WTC11 (cell line): ENCODE data around the gene ADRB1. TPM values are rescaled to one million over a fixed set of nuclear protein-coding genes. Genes with fewer than 3 reads are reported as not detected.

Experiments
- ATAC-seq: fragments of 200-7000 bp; cut with Tn5 transposase; 2 replicates; pipeline ENCODE4 v1.10.0; 2021; ENCODE audit warnings: mild to moderate bottlenecking, moderate library complexity
- CTCF ChIA-PET: fragments of 300-600 bp; sonication (Branson Sonifier 250); formaldehyde crosslinking; loops from one replicate; lab custom pipeline; 2021; ENCODE audit warnings: antibody characterized with exemption; lab: Charles Lee
- POLR2A ChIA-PET: fragments of 350-600 bp; sonication (Branson Sonifier 250); formaldehyde crosslinking; loops from one replicate; lab custom pipeline; 2021; ENCODE audit warnings: antibody characterized with exemption; lab: Charles Lee
- DNase-seq: peaks from one replicate; pipeline ENCODE4 v3.0.0; 2021; ENCODE audit warnings: low spot score
- H3K27ac Mint-ChIP-seq: 2 replicates; pipeline ENCODE4 v1.8.0; 2021; ENCODE audit warnings: mixed read lengths
- H3K27me3 Mint-ChIP-seq: 2 replicates; pipeline ENCODE4 v1.8.0; 2021; ENCODE audit warnings: low read depth, mild to moderate bottlenecking, moderate library complexity, mixed read lengths
- H3K36me3 Mint-ChIP-seq: 2 replicates; pipeline ENCODE4 v1.8.0; 2021; ENCODE audit warnings: mixed read lengths
- H3K4me1 Mint-ChIP-seq: 2 replicates; pipeline ENCODE4 v1.8.0; 2022; ENCODE audit warnings: mixed read lengths
- H3K4me3 Mint-ChIP-seq: 2 replicates; pipeline ENCODE4 v1.8.0; 2021; ENCODE audit warnings: mild to moderate bottlenecking, moderate library complexity, mixed read lengths
- H3K9me3 Mint-ChIP-seq: 2 replicates; pipeline ENCODE4 v1.8.0; 2021; ENCODE audit warnings: mixed read lengths
- CREB1 ChIP-seq: sonication (generic); formaldehyde crosslinking; IDR thresholded peaks from 2 replicates; pipeline ENCODE4 v1.8.0; 2023; ENCODE audit warnings: mild to moderate bottlenecking, missing genetic modification reagents
- CREM ChIP-seq: sonication (generic); formaldehyde crosslinking; IDR thresholded peaks from 2 replicates; pipeline ENCODE4 v1.8.1; 2022; ENCODE audit warnings: mild to moderate bottlenecking, missing genetic modification reagents, moderate library complexity
- FOXK1 ChIP-seq: sonication (generic); formaldehyde crosslinking; IDR thresholded peaks from 2 replicates; pipeline ENCODE4 v1.8.0; 2022; ENCODE audit warnings: mild to moderate bottlenecking, moderate library complexity, missing genetic modification reagents
- ZNF232 ChIP-seq: sonication (generic); formaldehyde crosslinking; IDR thresholded peaks from 2 replicates; pipeline ENCODE4 v1.8.0; 2022; ENCODE audit warnings: mild to moderate bottlenecking, missing genetic modification reagents
- total RNA-seq: library from RNA; stranded (reverse); gene quantifications from 3 replicates; pipeline ENCODE4 v1.2.3, GENCODE V29; 2021
- TF ChIP-seq, protein P1 (sequence below): sonication (generic); formaldehyde crosslinking; conservative IDR thresholded peaks from 2 replicates; pipeline ENCODE4 v1.8.1; 2022; ENCODE audit warnings: mild to moderate bottlenecking, missing genetic modification reagents
- TF ChIP-seq, protein P2 (sequence below): fragments of 250-450 bp; sonication (Bioruptor Pico); conservative IDR thresholded peaks from 2 replicates; pipeline ENCODE4 v1.9.0; 2021; ENCODE audit warnings: mild to moderate bottlenecking
- TF ChIP-seq, protein P3 (sequence below): fragments of 250-450 bp; sonication (Bioruptor Pico); IDR thresholded peaks from 2 replicates; pipeline ENCODE4 v1.9.0; 2021; ENCODE audit warnings: moderate library complexity, mild to moderate bottlenecking, inconsistent platforms, borderline replicate concordance
- TF ChIP-seq, protein P4 (sequence below): sonication (generic); formaldehyde crosslinking; IDR thresholded peaks from 2 replicates; pipeline ENCODE4 v1.8.0; 2023; ENCODE audit warnings: mild to moderate bottlenecking, missing genetic modification reagents
- TF ChIP-seq, protein P5 (sequence below): sonication (generic); formaldehyde crosslinking; IDR thresholded peaks from 2 replicates; pipeline ENCODE4 v1.8.0; 2022; ENCODE audit warnings: missing genetic modification reagents
- TF ChIP-seq, protein P6 (sequence below): fragments of 250-450 bp; sonication (Bioruptor Pico); IDR thresholded peaks from 2 replicates; pipeline ENCODE4 v2.1.2; 2022; ENCODE audit warnings: mild to moderate bottlenecking, moderate library complexity
- TF ChIP-seq, protein P7 (sequence below): sonication (generic); formaldehyde crosslinking; IDR thresholded peaks from 2 replicates; pipeline ENCODE4 v1.8.1; 2022; ENCODE audit warnings: low read depth, missing genetic modification reagents, borderline replicate concordance

ADRB1 gene
- total RNA-seq, 1 experiment from 2014 or later = 0.35 TPM

DNA sequence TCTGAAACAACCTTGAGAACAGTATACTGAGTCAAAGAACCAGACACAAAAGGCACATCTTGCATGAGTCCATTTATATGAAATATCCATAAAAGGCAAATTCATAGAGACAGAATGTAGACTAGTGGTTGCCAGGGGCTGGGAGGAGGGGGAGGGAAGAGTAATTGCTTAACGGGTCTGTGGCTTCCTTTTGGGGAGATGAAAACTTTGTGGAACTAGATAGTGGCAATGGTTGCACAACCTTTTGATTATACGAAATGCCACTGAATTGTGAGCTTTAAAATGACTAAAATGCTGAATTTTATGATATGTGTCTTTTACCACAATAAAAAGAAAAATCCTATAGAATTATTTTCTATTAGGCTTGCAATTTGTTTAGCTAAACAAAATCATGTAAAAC, 16.8 kb downstream of the ADRB1 start:
- no peak for ATAC-seq

More for the DNA sequence above, 16.8 kb downstream of the ADRB1 start:
- TF ChIP-seq, protein P1, sequence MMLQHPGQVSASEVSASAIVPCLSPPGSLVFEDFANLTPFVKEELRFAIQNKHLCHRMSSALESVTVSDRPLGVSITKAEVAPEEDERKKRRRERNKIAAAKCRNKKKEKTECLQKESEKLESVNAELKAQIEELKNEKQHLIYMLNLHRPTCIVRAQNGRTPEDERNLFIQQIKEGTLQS (CRISPR knock-in tag) = no peak
- TF ChIP-seq, protein P2, sequence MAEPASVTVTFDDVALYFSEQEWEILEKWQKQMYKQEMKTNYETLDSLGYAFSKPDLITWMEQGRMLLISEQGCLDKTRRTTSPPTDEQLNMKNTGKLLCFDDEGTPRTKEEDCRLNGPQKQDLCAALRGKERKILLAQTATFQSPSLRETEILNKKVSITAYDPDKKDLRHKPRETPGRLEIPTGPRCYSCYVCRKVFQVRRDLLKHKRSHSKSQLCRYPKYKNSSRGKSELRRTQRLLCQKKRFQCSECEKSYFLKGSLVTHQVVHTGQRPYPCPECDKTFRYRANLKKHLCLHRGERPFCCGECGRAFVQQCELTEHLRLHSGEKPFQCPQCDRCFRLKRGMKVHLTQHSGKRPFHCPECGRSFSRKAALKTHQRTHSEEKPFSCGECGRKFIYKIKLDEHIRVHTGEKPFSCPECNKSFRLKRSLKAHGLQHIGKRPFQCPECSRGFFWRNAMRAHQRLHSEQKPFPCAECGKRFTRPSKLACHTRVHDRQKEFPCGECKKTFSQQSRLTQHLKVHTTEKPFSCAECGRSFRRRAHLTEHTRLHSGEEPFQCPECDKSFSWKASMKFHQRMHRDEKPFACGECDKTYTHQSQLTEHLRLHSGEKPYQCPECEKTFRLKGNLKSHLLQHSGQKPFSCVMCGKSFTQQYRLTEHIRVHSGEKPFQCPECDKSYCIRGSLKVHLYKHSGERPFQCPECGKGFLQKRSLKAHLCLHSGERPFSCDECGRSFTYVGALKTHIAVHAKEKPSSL (CRISPR knock-in tag) = no peak
- TF ChIP-seq, protein P3, sequence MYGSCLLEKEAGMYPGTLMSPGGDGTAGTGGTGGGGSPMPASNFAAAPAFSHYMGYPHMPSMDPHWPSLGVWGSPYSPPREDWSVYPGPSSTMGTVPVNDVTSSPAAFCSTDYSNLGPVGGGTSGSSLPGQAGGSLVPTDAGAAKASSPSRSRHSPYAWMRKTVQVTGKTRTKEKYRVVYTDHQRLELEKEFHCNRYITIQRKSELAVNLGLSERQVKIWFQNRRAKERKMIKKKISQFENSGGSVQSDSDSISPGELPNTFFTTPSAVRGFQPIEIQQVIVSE (CRISPR knock-in tag) = no peak
- TF ChIP-seq, protein P4, sequence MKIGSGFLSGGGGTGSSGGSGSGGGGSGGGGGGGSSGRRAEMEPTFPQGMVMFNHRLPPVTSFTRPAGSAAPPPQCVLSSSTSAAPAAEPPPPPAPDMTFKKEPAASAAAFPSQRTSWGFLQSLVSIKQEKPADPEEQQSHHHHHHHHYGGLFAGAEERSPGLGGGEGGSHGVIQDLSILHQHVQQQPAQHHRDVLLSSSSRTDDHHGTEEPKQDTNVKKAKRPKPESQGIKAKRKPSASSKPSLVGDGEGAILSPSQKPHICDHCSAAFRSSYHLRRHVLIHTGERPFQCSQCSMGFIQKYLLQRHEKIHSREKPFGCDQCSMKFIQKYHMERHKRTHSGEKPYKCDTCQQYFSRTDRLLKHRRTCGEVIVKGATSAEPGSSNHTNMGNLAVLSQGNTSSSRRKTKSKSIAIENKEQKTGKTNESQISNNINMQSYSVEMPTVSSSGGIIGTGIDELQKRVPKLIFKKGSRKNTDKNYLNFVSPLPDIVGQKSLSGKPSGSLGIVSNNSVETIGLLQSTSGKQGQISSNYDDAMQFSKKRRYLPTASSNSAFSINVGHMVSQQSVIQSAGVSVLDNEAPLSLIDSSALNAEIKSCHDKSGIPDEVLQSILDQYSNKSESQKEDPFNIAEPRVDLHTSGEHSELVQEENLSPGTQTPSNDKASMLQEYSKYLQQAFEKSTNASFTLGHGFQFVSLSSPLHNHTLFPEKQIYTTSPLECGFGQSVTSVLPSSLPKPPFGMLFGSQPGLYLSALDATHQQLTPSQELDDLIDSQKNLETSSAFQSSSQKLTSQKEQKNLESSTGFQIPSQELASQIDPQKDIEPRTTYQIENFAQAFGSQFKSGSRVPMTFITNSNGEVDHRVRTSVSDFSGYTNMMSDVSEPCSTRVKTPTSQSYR (CRISPR knock-in tag) = no peak
- no peak for TF ChIP-seq CREB1 (CRISPR knock-in tag)
- no peak for TF ChIP-seq CREM
- TF ChIP-seq, protein P5, sequence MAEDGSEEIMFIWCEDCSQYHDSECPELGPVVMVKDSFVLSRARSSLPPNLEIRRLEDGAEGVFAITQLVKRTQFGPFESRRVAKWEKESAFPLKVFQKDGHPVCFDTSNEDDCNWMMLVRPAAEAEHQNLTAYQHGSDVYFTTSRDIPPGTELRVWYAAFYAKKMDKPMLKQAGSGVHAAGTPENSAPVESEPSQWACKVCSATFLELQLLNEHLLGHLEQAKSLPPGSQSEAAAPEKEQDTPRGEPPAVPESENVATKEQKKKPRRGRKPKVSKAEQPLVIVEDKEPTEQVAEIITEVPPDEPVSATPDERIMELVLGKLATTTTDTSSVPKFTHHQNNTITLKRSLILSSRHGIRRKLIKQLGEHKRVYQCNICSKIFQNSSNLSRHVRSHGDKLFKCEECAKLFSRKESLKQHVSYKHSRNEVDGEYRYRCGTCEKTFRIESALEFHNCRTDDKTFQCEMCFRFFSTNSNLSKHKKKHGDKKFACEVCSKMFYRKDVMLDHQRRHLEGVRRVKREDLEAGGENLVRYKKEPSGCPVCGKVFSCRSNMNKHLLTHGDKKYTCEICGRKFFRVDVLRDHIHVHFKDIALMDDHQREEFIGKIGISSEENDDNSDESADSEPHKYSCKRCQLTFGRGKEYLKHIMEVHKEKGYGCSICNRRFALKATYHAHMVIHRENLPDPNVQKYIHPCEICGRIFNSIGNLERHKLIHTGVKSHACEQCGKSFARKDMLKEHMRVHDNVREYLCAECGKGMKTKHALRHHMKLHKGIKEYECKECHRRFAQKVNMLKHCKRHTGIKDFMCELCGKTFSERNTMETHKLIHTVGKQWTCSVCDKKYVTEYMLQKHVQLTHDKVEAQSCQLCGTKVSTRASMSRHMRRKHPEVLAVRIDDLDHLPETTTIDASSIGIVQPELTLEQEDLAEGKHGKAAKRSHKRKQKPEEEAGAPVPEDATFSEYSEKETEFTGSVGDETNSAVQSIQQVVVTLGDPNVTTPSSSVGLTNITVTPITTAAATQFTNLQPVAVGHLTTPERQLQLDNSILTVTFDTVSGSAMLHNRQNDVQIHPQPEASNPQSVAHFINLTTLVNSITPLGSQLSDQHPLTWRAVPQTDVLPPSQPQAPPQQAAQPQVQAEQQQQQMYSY = no peak
- TF ChIP-seq ZNF232 (CRISPR knock-in tag) = no peak
- TF ChIP-seq, protein P6, sequence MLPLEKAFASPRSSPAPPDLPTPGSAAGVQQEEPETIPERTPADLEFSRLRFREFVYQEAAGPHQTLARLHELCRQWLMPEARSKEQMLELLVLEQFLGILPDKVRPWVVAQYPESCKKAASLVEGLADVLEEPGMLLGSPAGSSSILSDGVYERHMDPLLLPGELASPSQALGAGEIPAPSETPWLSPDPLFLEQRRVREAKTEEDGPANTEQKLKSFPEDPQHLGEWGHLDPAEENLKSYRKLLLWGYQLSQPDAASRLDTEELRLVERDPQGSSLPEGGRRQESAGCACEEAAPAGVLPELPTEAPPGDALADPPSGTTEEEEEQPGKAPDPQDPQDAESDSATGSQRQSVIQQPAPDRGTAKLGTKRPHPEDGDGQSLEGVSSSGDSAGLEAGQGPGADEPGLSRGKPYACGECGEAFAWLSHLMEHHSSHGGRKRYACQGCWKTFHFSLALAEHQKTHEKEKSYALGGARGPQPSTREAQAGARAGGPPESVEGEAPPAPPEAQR (CRISPR knock-in tag) = no peak
- TF ChIP-seq FOXK1 = no peak
- TF ChIP-seq, protein P7, sequence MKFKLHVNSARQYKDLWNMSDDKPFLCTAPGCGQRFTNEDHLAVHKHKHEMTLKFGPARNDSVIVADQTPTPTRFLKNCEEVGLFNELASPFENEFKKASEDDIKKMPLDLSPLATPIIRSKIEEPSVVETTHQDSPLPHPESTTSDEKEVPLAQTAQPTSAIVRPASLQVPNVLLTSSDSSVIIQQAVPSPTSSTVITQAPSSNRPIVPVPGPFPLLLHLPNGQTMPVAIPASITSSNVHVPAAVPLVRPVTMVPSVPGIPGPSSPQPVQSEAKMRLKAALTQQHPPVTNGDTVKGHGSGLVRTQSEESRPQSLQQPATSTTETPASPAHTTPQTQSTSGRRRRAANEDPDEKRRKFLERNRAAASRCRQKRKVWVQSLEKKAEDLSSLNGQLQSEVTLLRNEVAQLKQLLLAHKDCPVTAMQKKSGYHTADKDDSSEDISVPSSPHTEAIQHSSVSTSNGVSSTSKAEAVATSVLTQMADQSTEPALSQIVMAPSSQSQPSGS (CRISPR knock-in tag) = no peak
- TF ChIP-seq, all 79 proteins: peak for 0
- no peak overlapping the region for H3K4me3 Mint-ChIP-seq
- H3K27me3 Mint-ChIP-seq = no peaks in the 10 kb centered on the region
- ChIA-PET POLR2A (no interaction called here), CTCF (interaction anchor here (0.6 to 1.3 kb wide), 2 partner anchors 17 to 1370 kb away, joined by 3 read pairs; no protein-coding TSS in a partner anchor)
- DNase-seq = no peak
- H3K27ac Mint-ChIP-seq = no peak overlapping the region
- H3K36me3 Mint-ChIP-seq = no peaks in the 10 kb centered on the region
- H3K4me1 Mint-ChIP-seq = peaks cover 24% of the 10 kb centered on the region
- no peaks in the 10 kb centered on the region; the same call in 1 of the 2 replicates for H3K9me3 Mint-ChIP-seq
